GM11168 (cell line): Measurements from ENCODE around the gene WDR37.

Source experiments
- in situ Hi-C: fragments of 300-500 bp; cut with MboI; formaldehyde crosslinking; loops from one replicate; pipeline ENCODE4 v1.12.0; 2022; ENCODE audit warnings: low sequenced_read_pairs; ENCODE audit not compliant: unreplicated experiment

Gene WDR37

DNA sequence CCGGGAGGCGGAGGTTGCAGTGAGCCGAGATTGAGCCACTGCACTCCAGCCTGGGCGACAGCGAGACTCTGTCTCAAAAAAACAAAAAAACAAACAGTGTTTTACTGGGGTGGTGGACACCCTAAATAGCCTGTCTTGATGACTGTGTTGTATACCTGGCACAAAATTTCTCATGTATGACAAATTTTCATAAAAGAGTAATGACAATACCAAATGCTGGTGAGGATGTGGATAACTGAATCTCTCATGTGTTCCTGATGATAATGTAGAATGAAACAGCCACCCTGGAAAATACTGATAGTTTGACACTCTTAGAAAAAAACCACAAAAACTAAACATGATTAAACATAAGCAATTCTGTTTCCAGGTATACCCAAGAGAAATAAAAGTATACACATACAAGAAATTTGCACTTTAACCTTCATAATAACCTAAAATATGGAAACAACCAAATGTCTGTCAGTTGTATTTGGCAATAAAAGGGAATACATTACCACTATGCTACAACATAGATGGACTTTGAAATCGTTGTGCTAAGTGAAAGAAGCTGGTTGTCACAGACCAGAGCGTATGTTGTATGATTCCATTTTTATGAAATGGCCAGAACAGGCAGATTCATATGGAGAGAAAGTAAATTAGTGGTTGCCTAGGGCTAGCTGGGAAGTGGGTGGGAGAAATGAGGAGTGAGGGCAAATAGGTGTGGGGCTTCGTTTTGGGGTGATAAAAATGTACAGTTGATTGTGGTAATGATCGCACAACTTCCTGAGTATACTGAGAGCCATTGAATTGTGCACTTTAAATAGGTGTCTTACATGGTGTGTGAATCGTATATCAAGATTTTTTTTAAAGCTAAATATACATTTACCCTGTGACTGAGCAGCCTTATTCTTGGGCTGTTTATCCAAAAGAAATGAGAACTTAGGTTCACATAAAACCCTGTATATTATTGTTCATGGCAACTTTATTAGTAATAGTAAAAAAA lies 12.5 kb downstream of the WDR37 start:
- in situ Hi-C loops = no loop called here

DNA sequence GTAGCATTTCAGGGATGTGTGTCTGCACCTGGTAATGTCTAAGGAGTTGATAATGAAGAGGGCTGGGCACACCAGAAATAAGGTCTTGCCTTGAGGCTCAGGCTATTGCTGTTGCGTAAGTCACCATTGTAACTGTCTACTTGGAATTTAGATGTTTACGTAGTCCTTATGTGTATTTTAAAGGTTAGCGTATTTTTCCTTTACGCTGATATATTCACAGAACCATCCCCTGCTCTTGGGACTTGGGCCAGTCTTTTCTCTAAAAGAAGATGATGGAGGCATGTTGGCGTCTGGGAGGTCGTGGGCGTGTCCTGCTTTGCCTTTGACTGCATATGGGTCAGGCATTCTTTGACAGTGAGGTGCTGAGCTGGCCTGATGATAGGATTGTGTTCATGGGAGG lies 14.7 kb downstream of the WDR37 start:
- in situ Hi-C loops = no loop called here

DNA sequence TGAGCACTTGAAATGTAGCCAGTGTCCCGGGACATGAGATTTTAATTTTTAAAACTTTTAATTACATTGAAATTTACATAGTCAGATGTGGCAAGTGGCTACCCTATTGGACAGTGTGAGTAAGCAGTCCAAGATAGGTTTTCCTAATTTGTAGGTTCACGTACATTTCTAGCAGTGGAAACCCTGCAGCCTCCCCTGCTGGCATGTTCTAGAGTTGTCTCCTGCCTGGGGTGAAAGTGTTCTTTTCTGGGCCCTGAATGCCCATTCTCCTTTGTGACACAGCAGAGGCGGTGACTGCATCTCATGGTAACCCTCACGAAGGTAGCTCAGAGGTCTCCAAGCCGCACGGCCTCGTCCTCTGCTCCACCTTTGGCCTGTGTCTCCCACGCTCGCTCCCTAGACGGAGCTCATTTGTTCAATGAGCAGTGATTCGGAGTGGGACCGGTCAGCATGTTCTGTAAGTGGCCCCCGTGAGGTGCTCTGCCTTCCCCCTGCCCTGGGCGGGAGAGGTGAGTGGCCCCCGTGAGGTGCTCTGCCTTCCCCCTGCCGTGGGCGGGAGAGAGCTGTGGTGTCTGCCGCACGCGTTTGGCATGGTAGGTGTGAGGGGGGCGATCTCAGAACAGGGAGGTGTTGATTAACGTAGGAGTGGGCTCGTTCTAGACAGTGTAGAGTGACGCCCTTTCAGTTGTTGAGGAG lies 18.0 kb downstream of the WDR37 start:
- in situ Hi-C loops = no loop called here

DNA sequence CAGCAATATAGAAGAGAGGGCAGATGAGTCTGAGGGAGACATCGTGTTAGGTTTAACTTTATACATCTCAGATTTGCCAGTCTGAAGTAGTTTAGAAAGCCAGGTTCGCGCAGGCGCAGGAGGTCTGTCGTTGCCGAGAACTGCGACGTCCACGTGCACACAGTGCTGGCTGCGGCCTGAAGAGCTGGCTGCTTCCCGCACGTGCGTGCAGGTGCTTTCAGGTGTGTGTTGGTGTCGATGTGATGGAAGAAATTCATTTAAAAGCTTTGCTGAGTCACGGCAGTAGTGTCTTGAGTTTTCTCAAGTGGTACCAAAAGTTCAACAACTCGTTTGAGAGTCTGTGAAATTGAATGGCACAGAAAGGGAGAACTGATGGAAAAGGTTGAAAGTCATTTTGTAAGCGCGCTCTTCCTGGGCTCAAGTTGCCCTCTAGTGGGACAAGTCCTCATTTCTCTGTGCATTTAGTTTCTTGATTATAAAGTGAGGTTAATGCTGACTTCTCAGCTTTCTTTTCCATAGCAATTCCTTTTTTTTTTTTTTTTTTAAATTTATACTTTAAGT lies 18.6 kb downstream of the WDR37 start:
- in situ Hi-C loops = no loop called here

DNA sequence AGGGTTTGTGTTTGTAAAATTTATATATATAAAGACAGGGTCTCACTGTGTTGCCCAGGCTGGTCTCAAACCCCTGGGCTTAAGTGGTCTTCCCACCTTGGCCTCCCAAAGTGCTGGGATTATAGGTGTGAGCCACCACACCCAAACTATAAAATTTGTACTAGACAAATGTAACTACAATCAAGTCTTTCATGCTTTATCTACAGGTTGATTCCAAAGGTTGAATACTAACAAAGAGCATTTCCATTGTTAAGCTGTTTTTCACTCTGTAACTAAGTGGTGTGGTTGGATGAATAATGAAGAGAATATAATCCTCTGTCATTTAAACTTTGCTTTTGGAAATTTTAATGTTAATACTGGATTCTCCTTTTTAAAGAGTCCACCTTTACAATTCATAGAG lies 22.5 kb downstream of the WDR37 start:
- in situ Hi-C loops = no loop called here

DNA sequence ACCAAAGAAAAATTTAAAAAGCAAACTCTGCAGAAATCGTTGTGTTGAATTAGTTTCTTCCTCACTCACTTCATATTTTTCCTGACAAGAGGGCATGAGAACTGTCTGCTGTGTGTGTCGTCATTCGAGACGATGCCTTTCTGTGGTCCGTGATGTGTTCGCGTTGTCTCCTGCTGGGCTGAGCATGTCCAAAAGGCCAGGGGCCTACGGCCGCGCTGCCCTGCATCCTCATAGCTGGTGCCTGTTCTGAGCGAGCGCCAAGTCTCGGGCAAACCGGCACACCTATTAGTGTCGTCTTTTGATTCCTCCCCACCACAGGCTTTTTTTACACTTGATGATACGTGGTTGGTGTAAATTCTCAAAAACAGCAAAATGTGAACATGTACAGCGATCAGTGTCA lies 27.4 kb downstream of the WDR37 start:
- in situ Hi-C loops = no loop called here

DNA sequence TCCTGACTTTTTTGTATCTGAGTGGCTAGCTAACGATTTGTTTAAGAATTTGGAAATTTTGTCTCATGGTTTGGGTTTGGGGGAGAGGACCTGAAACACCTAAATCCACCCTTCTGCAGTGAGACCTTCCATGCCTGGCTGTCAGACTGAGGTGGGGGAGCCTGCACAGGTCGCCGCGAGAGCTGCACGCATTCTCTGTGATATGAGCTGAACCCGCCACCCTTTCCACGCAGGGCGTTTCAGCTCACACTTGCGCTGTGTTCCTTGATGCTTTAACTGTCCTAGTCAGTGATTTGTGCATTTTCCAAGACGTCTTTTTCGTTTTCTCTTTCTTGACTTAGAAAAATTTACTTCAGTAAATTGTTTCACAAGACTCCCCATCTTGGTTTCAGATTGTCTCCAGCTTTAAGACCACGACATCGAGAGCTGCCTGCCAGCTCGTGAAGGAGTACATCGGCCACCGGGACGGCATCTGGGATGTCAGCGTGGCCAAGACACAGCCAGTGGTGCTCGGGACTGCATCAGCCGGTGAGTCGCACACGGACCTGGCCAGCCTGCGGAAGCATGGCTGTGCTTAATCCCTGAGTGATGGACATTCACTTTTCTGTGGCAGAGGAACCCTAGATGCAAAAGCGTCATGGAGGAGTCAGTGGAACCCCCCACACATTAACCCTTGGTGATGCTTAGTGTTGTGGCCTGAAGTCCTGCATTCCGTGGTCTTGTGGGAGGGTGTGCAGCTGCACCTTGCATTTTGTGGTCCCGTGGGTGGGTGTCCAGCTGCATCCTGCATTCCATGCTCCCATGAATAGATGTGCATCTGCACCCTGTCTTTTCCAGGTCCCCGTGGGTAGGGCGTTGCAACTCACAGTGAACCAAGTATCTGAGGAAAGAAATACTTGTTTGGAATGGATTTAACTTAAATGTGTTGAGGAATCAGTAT lies 28.1 kb downstream of the WDR37 start:
- in situ Hi-C loops = no loop called here

DNA sequence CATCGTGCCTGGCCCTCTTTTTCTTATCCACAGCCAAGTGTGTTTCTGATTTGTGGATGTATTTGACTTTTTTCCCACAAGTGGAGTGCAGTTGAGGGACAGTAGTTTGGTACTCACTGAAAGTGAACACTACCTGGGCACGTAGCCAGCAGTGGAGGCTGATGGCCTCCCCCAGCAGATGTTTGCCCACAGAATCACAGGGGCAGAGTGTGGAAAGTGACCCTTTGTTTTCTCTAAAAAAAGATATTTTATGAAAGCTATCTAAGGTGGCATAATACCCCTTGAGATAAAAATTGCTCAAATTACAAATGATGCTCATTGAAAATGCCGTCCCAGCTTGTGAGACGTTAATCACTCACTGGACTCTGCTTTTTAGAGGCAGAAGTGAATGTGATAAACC lies 29.1 kb downstream of the WDR37 start:
- in situ Hi-C loops = no loop called here

DNA sequence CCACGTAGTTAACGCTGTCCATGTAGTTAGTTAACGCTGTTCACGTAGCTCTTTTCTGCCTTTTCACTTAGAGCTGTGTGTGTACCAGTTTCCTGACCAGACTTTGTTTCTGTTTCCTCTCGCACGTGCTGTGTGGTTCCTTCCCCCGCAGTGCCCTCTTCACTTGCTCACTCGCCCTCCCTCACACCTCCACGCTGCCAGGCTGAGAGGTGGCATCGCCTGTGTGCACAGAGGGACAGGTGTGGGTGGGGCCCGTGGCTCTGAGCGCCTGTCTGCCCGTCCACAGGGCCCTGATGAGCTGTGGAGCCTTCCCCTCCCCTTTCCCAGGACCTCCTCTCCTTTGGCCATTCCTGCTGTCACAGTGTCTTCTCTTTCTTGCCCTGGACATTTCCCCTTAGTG lies 30.6 kb downstream of the WDR37 start:
- in situ Hi-C loops = no loop called here

DNA sequence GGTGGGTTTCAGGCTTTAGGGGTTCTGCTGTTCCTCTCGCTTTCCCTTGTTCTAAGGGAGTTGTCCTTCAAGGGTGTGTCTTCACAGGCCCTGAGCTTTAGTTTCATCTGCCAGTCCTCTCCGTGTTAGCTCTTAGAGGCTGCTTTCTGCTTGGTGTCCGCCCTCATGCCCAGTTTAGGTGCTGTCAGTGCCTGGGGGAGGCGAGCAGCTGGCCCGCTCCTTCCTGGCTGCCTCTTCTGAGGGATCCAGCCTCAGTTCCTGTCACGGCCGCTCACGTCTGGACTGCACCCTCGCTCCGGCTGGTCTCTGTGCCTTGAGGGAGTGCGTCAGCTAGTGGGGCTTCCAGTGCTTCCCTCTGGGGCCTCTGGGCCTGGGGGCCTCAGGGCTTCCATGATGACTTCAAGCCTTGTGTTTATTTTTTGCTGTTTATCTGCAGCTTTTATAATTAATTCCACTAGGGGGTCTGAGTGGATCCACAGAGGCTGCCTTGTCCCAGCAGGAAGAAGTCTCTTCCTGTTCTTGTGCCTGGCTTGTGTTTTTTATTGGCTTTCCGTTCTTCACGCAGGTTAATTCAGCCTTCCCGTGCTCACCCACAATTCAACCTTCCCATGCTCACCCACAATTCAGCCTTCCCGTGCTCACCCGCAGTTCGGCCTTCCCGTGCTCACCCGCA lies 33.0 kb downstream of the WDR37 start:
- in situ Hi-C loops = no loop called here

DNA sequence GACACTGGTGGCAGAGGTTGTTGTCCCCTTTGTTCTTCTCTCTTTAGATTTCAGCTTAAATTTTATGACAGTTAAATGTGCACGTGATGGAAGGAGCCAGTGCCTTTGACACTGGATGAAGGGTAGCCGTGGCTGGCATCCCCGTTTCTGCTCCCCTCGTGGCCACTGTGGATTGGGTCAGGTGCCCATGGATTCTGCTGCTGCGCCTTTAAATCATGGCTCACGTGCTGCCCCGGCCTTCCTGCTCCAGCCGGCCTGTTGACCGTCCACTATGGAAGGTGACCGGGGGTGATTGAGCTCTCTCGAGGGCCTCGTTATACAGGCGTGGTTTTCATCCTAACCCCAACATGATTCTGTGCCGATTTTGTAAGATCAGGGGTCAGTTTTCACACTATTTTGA lies 34.5 kb downstream of the WDR37 start:
- in situ Hi-C loops = no loop called here

DNA sequence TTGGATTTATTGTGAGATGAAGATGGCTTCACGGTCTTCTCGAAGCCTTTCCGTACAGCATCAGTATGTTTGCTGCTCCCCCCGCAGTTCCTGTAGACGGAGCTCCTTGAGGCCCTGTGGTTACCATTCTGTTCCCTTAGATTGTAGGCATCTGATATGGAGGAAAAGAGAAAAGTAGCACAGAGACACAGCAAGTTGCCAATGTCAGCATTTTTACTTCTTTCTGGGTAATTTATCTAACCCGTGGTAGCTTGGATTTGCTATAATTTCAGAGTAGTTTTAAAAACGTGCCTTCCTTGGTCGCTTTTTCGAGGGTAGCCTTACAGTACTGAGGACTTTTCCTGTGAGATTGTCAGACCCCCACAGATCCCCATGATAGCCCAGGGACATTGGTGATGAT lies 37.5 kb downstream of the WDR37 start:
- in situ Hi-C loops = no loop called here

DNA sequence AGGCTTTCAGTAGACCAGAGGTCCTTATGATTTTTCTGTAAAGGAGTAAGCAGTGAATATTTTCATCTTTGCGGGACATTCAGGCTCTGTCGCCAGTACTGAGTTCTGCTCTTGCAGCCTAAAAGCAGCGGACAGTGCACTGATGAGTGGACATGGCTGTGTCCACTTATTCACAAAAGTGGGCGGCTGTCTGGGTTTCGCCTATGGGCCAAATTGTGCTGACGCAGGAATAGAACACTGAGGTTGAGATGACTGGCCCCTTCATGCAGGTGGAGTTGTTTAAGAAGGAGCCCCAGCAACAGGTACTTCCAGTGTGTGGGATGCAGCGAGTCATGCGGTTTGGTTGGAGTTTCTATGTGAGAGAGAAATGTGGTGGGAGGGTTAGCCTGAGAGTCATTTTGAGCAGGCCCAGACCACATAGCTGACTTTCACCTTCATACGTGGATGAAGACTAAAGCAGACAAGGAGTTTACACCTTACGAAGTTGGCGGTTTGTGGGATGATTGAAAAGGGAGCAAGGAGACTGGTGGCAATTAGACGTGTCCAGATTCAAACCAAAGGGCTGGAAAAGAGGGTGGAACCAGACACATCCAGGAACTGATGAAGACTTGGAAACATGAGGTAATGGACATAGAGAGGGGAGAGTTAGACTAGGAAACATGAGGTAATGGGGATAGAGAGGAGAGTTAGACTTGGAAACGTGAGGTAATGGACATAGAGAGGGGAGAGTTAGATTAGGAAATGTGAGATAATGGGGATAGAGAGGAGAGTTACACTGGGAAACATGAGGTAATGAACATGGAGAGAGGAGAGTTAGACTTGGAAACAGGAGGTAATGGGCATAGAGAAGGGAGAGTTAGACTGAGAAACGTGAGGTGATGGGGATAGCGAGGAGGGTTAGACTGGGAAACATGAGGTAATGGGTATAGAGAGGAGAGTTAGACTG lies 38.2 kb downstream of the WDR37 start:
- in situ Hi-C loops = no loop called here

DNA sequence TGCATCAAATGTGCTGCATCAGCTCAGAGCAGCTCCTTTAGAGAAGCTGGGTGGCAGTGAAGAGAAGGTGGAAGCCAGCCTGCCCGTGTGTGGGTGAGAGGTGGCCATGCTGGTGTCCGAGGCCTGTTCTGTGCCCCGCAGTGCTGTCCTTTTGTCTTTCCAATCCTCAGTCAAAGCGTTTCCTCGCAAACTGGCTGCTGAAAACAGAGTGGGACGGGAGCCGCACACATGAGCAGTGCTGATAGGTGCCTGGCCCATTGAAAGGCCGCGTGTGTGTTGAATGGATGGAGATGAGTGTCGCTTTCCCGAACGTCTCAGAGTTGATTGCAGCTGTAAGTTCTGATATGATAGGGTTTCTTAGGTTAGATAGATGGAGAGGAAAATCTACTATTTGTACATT lies 39.3 kb downstream of the WDR37 start:
- in situ Hi-C loops = no loop called here

DNA sequence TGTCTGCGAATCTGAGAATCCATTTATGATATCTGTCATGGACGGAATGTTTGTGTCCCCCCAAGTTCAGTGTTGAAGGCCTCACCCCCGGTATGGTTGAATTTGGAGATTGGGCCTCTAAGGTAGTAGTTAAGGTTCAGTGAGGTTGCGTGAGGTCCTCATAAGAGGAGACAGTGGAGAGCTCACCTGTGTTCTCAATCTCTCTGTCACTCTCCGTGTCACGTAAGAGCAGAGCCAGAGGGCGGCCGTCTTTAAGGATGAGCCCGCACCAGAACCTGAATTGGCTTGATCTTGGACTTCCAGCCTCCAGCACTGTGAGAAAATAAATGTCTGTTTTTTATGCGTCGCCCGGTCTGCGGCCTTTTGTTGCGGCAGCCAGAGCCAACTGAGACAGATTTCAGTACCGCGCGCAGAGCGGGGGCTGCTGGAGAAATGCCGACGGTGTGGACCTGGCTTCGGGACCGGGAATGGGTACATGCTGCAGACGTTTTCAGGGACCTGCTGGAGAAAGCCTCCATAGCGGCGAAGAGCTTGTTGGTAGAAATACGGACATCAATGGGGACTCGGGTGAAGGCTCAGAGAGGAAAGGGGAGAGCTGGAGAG lies 40.2 kb downstream of the WDR37 start:
- in situ Hi-C loops = no loop called here

DNA sequence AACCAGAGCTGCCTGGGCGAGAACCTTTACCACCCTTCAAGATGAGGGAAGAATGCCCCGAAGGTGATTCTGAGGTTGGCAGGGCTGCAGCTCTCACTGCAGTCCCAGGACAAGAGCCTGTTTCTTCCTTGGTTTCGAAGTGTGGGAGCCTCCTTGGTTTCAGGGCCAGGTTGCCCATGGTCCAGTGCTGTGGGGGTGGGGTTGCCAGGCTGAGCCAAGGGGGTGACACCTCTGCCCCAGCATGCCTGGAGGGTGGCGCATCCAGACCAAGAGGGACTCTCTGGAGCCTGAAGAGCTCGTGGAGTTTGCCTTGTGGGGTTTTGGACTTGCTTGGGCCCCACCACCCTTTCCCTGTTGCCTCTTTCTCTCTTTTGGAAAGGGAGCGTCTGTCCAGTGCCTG lies 41.3 kb downstream of the WDR37 start:
- in situ Hi-C loops = no loop called here

DNA sequence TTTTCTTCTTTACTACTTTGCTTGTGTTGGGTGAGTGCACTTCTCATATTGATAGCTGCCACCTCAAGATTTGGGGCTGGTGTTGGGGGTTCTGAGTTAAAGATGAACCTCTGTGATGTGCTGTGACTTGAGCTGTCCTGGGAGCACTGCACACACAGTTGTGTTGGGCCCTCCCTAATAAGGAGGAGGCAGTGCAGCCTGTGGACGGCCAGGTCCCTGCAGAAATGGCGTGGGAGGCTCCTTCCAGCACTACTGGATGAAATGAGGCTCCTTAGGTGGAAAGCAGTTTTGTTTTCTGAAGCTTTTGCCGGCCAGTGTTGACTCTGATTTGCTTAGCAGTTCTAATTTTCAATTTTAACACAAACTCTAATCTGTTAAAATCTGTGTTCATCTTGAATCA lies 44.0 kb downstream of the WDR37 start:
- in situ Hi-C loops = no loop called here

DNA sequence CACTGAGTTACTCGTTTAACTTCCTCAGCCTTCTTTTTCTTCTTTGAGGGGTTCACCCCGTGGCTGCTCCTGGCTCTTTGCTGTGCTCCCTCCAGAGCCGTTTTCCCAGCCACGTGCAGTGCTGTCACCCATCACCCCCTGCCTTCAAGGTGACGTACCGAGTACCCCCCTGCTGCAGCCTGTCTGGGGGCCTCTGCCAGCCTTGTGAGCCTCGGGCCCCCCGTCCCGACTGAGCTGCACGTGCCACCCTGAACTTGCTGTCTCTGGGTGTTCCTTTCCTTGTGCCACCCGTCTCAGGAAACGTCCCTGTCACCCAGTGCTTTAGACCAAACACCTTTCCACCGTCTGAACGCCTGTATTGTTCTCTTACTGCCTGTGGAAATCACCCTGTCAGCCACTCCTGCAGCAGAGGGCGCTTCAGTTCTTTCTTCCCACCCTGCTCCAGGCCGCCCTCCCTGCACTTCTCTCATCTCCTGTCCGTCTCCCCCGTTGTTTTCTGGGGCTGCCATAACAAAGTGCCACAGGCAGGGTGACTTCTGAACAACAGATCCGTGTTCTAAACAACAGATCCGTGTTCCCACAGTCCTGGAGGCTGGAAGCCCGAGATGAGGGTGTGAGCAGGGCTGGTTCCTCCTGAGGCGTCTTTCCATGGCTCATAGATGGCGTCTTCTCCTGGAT lies 44.6 kb downstream of the WDR37 start:
- in situ Hi-C loops = no loop called here
